ENCODE results near the gene PSME2.

PSME2 gene

GRCh38 chr14:24162093-24162492 lies 15.7 kb upstream of the PSME2 start:
- no peak for TF ChIP-seq CTCF (IDR thresholded peaks at IDR 0.05; ENCODE audit: control insufficient read depth, insufficient read depth, low read depth, low read length, missing control alignments)
- peak; percentile 7 for DNase-seq (ENCODE audit: low read depth)
- peak overlapping the region; percentile 85 for H3K4me3 ChIP-seq (ENCODE audit: control insufficient read depth, low read depth, low read length)

- DNase-seq (ENCODE audit: low read depth): peak; percentile 81
- peak; percentile 93 for TF ChIP-seq CTCF (IDR thresholded peaks at IDR 0.05; ENCODE audit: control insufficient read depth, insufficient read depth, low read depth, low read length, missing control alignments)
- peak within 1 kb of the TSS; percentile 85 for H3K4me3 ChIP-seq (ENCODE audit: control insufficient read depth, low read depth, low read length)
These were observed 14.7 kb upstream of the PSME2 start, which contains the start of gene IRF9 for GRCh38 chr14:24160850-24161804. IRF9 (plus strand) TSS chr14:24161265; CDS start chr14:24162145, 880 bp downstream.

GRCh38 chr14:24160499-24160849 lies 14.1 kb upstream of the PSME2 start:
- H3K4me3 ChIP-seq (ENCODE audit: control insufficient read depth, low read depth, low read length): no peak overlapping the region
- DNase-seq (ENCODE audit: low read depth): no peak
- TF ChIP-seq CTCF (IDR thresholded peaks at IDR 0.05; ENCODE audit: control insufficient read depth, insufficient read depth, low read depth, low read length, missing control alignments): no peak

- H3K4me3 ChIP-seq (ENCODE audit: control insufficient read depth, low read depth, low read length): no peak overlapping the region
- no peak for TF ChIP-seq CTCF (IDR thresholded peaks at IDR 0.05; ENCODE audit: control insufficient read depth, insufficient read depth, low read depth, low read length, missing control alignments)
- no peak for DNase-seq (ENCODE audit: low read depth)
These were observed 13.5 kb upstream of the PSME2 start for GRCh38 chr14:24159777-24160498.

GRCh38 chr14:24157331-24157730 lies 10.9 kb upstream of the PSME2 start:
- no peak overlapping the region for H3K4me3 ChIP-seq (ENCODE audit: control insufficient read depth, low read depth, low read length)
- DNase-seq (ENCODE audit: low read depth): no peak
- TF ChIP-seq CTCF (IDR thresholded peaks at IDR 0.05; ENCODE audit: control insufficient read depth, insufficient read depth, low read depth, low read length, missing control alignments): no peak

- no peak overlapping the region for H3K4me3 ChIP-seq (ENCODE audit: control insufficient read depth, low read depth, low read length)
- no peak for DNase-seq (ENCODE audit: low read depth)
- TF ChIP-seq CTCF (IDR thresholded peaks at IDR 0.05; ENCODE audit: control insufficient read depth, insufficient read depth, low read depth, low read length, missing control alignments): no peak
These were observed 10.4 kb upstream of the PSME2 start for GRCh38 chr14:24156840-24157239.

All from AG09309 (cell line).